Head of caudate nucleus (tissue), 42 donors: Measurements from ENCODE around the gene RACK1.
A peak's percentile ranks its signal among the peaks of the same experiment; 100 is the strongest.

Experiments
- DNase-seq, 42 donors: peaks; one replicate each; pipeline versions ENCODE4 v3.0.0 to v3.0.0-alpha.2; 2020 to 2021; ENCODE audit warnings: mixed read lengths in 7 of 42
- intact Hi-C: fragments of 100-400 bp; cut with DNase I; formaldehyde crosslinking; loops from one replicate; pipeline ENCODE4 v1.15.0; 2022

The RACK1 gene

GRCh38 chr5:181261320-181262049 lies 17.8 kb upstream of the RACK1 start:
- intact Hi-C loops: loop anchor here (2.0 to 5.0 kb wide), 2 partner anchors 15 to 39 kb away; partner anchors contain the start of gene TRIM41

GRCh38 chr5:181260720-181261319 lies 17.1 kb upstream of the RACK1 start, which contains the start of gene TRIM52:
TRIM52 (minus strand) TSS chr5:181261143; CDS start chr5:181260813, 330 bp downstream.
- intact Hi-C loops: loop anchor here (2.0 to 5.0 kb wide), 2 partner anchors 14 to 39 kb away; partner anchors contain the start of gene TRIM41
- DNase-seq: peak; percentile 83 to 97 (median 93)

More at GRCh38 chr5:181261320-181262049, 17.8 kb upstream of the RACK1 start:
- DNase-seq: peak; percentile 38 to 86 (median 71)

- peak in 5 of 42 donors; percentile 9 to 33 (median 24) for DNase-seq
- intact Hi-C loops: loop anchor here (2.0 to 5.0 kb wide), 2 partner anchors 13 to 38 kb away; partner anchors contain the start of gene TRIM41
Measured at GRCh38 chr5:181259974-181260719, 16.4 kb upstream of the RACK1 start.

- intact Hi-C loops: no loop called here
- DNase-seq: no peak
Measured at GRCh38 chr5:181259283-181259682, 15.6 kb upstream of the RACK1 start.

- peak in 1 of 42 donors; percentile 10 for DNase-seq
- intact Hi-C loops: no loop called here
Measured at GRCh38 chr5:181258576-181258975, 14.9 kb upstream of the RACK1 start.

- intact Hi-C loops: no loop called here
- DNase-seq: peak in 2 of 42 donors; percentile 5 to 9
Measured at GRCh38 chr5:181255836-181256578, 12.3 kb upstream of the RACK1 start.

GRCh38 chr5:181255276-181255675 lies 11.6 kb upstream of the RACK1 start:
- DNase-seq: no peak
- intact Hi-C loops: no loop called here

GRCh38 chr5:181248277-181248676 lies 4.6 kb upstream of the RACK1 start:
- DNase-seq: no peak
- intact Hi-C loops: no loop called here

- DNase-seq: peak; percentile 78 to 95 (median 89)
- intact Hi-C loops: loop anchor here (2.0 kb wide), 1 partner anchor 14 kb away; the partner anchor contains the start of gene TRIM52
Measured at GRCh38 chr5:181246276-181247049, 2.8 kb upstream of the RACK1 start.

- DNase-seq: peak in 13 of 42 donors; percentile 7 to 40 (median 25)
- intact Hi-C loops: loop anchor here (2.0 kb wide), 1 partner anchor 15 kb away; the partner anchor contains the start of gene TRIM52
Measured at GRCh38 chr5:181245427-181246275, 1.9 kb upstream of the RACK1 start.

GRCh38 chr5:181243018-181243563 lies 615 bp downstream of the RACK1 start:
- DNase-seq: peak in 10 of 42 donors; percentile 18 to 64 (median 44)
- intact Hi-C loops: no loop called here

- intact Hi-C loops: no loop called here
- DNase-seq: peak in 1 of 42 donors; percentile 16
Measured at GRCh38 chr5:181242031-181242451, 1.7 kb downstream of the RACK1 start.

GRCh38 chr5:181241393-181241975 lies 2.2 kb downstream of the RACK1 start:
- intact Hi-C loops: no loop called here
- peak in 1 of 42 donors; percentile 33 for DNase-seq

- peak in 1 of 42 donors; percentile 2 for DNase-seq
- intact Hi-C loops: no loop called here
Measured at GRCh38 chr5:181239062-181239663, 4.5 kb downstream of the RACK1 start.

- intact Hi-C loops: no loop called here
- DNase-seq: peak in 2 of 42 donors; percentile 8 to 14
Measured at GRCh38 chr5:181237729-181238385, 5.8 kb downstream of the RACK1 start.
